WTC11 (cell line): Measurements from ENCODE around the gene C6orf141.

ENCODE experiments used
- NFE2L1 ChIP-seq: sonication (generic); formaldehyde crosslinking; IDR thresholded peaks from 2 replicates; pipeline ENCODE4 v1.8.1; 2023; ENCODE audit warnings: missing genetic modification reagents
- TF ChIP-seq, protein P1 (sequence below): fragments of 200-600 bp; IDR thresholded peaks from 2 replicates; pipeline ENCODE4 v1.8.0; 2022; ENCODE audit warnings: antibody characterized with exemption

DNA sequence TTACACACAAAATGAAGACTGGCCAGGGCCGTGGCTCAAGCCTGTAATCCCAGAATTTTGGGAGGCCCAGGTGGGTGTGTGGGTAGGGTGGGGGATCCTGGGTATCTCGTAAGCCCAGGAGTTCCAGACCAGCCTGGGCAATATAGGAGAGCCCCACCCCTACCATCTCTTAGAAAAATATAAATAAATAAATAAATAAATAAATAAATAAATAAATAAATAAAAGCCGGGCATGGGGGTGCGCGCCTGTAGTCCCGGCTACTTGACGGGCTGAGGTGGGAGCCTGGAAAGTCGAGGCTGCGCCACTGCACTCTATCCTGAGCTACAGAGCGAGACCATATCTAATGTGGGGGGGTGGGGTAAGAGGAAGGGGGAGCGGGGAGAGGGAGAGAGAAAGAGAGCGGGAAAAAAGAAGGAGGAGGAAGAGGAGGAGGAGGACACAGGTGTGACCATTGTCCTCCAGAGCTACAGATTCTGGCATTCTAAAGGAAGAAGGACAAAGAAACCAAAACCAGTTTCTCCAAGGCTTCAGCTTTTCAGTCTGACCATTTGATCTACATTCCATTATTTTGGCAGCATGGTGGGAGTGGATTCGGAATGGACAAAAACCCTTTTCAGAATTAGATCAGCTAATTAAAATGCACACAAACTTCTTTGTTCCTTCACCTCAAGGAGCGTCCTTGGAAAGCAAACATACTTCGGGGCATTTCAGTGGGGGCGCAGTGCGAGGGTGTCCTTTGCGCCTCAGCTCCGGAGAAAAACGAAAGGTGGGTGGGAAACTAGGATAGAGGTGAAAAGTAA, 577 bp upstream of the C6orf141 start:
- TF ChIP-seq, protein P1, sequence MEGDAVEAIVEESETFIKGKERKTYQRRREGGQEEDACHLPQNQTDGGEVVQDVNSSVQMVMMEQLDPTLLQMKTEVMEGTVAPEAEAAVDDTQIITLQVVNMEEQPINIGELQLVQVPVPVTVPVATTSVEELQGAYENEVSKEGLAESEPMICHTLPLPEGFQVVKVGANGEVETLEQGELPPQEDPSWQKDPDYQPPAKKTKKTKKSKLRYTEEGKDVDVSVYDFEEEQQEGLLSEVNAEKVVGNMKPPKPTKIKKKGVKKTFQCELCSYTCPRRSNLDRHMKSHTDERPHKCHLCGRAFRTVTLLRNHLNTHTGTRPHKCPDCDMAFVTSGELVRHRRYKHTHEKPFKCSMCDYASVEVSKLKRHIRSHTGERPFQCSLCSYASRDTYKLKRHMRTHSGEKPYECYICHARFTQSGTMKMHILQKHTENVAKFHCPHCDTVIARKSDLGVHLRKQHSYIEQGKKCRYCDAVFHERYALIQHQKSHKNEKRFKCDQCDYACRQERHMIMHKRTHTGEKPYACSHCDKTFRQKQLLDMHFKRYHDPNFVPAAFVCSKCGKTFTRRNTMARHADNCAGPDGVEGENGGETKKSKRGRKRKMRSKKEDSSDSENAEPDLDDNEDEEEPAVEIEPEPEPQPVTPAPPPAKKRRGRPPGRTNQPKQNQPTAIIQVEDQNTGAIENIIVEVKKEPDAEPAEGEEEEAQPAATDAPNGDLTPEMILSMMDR, result no peak
- no peak for TF ChIP-seq NFE2L1 (CRISPR knock-in tag)
